NOMO-1 (cell line): ENCODE data around the gene SLC12A7.
"Not testable (repeated sequence)": the region's sequence is repeated elsewhere in the genome, so short reads cannot be mapped to it uniquely, and the experiment has no call there.

ENCODE experiments used
- DNase-seq, 2 experiments: peaks; one replicate each; lab custom pipeline; 2025; ENCODE audit not compliant: unreplicated experiment in 2 of 2; lab: John Stamatoyannopoulos, UW

SLC12A7 gene

GRCh38 chr5:1027631-1028441 is 84.0 kb downstream of the SLC12A7 start:
- DNase-seq: no peak

- DNase-seq: no peak
Observed at GRCh38 chr5:1026700-1027621, 84.9 kb downstream of the SLC12A7 start.

- not testable (repeated sequence) for DNase-seq
Observed at GRCh38 chr5:1021969-1022336, 89.9 kb downstream of the SLC12A7 start.

- DNase-seq: no peak
Observed at GRCh38 chr5:1021136-1021968, 90.5 kb downstream of the SLC12A7 start.

- DNase-seq: no peak
Observed at GRCh38 chr5:1020452-1020961, 91.4 kb downstream of the SLC12A7 start.

DNA sequence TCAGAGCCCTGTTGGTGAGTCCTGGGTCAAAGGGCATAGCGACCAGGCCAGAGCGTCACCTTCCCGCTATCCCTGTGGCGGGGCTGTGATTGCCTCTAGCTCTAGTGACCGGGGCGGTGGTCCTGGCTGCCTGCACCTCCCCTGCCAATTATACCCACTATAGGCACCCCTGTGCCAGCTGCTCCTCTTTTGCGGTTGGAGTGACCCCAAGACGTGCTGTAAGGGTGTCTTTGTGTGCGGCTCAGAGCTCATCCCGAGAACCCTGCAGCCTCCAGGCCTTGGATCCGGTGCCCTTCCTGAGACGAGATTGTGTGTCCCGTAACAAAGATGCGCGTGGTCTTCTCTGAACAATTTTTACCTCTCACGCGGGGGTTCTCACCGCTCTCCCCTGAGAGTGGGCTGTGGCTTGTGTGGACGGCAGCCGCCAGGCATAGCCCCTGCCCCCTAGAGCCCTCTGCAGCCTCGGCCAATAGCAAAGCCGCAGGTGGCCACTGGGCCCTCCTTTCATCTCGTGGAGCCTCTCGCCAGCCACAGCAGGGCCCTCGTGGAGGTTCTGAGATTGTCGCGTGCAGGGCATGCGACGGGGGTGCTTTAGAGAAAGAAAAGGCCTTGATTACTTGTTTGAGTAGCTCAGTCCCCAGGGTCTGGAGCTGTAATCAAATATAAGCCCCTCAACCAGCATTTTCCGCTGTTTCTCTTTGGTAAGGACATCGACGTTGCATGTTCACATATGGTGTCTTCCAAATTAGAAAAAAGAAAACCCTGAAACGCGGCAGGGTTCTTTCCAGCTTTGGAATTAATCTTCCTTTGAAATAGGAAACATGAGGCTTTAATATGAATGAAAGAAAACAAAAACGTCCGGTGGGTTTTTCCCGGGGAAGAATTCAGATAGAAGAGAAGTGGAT is 92.6 kb downstream of the SLC12A7 start:
- DNase-seq: no peak

- no peak for DNase-seq
Observed at GRCh38 chr5:1018596-1018995, 93.3 kb downstream of the SLC12A7 start.

DNA sequence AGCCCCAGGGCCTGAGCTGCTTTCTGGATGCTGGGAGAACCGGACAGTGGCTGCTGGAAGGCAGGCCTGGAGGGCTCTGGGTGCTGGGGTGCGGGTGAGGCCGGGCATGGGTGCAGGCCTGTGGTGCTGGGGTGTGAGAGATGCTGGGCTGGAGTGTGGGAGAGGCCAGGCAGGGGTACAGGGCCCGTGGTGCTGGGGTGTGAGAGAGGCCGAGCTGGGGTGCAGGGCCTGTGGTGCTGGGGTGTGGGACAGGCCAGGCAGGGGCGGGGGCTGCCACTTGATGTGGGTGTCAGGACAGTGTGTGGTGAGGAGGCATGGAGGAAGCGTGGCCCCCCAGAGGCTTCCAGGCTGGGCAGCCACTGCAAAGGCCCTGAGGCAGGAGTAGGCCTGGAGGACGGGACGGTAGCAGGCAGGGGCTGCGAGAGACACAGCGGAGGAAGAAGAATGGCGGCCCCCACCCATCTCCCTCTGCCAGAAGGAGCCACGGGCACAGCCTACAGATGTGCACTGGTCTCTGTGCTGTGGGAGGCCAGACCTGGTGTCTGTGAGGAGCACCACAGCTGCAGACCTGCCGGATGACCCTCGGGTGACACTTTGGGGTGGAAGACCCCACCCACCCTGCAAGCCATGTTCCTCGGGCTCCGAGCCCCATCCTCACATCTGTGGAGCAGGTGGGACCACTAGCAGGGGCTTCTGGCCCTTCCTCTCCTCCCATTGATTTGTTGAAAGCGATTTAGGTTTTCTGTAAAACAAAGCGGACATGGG is 94.0 kb downstream of the SLC12A7 start:
- no peak for DNase-seq

DNA sequence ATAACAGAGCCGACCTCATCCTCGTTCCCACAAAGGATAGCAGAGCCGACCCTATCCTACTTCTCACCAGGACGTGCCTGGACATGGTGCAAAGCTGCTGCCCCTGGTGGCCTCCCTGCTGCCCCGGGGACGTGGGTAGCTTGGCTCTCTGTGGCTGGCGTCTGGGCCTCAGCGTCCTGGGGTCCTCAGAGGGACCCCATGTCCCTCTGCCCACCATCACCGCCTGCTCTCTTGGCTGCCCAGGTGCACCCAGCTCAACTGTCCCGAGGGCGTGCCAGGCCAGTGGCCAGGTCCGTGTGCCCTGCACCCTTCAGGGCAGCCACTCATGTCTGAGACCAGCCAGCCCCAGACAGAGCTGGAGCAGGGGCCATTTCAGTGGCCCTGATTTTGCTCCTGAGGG is 94.8 kb downstream of the SLC12A7 start:
- DNase-seq: no peak

- DNase-seq: no peak
Observed at GRCh38 chr5:1016476-1016875, 95.4 kb downstream of the SLC12A7 start.

- no peak for DNase-seq
Observed at GRCh38 chr5:1016036-1016435, 95.8 kb downstream of the SLC12A7 start.

DNA sequence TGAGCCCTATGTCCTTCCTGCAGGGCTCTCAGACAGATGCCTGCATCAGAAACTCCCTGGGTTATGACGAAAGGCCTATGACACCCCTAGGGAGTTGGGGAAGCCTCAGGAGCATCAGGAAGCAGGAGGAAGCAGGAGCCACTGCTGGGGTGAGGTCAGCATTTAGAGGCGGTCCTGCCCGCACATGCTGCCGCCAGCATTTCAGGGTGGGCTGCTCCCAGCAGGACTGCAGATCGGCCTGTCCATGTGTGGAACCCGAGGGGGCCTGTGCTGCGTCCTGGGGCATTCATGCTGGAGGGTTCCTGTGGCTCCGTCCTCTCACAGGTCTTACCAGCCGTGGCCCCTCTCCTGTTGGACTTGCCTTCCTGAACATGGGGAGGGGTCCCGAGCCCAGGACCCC is 96.4 kb downstream of the SLC12A7 start:
- DNase-seq: no peak

DNA sequence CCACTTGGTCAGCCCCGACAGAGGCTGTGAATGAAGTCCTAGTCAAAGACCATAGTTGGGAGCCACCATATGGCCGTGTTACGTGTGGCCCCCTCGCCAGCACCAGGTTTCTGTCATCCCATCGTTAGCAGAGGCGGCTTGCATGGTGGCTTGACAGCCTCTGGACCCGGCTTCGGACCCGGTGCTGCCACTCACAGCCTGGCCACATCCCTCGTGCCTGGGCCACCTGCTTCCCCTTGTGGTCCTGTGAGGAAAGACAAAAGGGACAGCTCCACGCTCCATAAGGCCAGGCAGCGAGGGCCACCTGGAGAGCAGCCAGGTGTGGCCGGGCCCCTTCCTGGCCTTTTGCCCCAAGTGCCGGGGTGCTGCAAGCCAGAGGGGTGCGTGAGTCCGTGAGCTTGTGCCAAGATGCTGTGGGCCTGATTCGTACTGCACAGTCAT is 97.1 kb downstream of the SLC12A7 start:
- DNase-seq: no peak

GRCh38 chr5:1014346-1014745 is 97.5 kb downstream of the SLC12A7 start:
- DNase-seq: no peak

- no peak for DNase-seq
Observed at GRCh38 chr5:1013948-1014301, 97.9 kb downstream of the SLC12A7 start.

GRCh38 chr5:1013238-1013947 is 98.5 kb downstream of the SLC12A7 start:
- no peak for DNase-seq

- no peak for DNase-seq
Observed at GRCh38 chr5:1012900-1013237, 99.0 kb downstream of the SLC12A7 start.

DNA sequence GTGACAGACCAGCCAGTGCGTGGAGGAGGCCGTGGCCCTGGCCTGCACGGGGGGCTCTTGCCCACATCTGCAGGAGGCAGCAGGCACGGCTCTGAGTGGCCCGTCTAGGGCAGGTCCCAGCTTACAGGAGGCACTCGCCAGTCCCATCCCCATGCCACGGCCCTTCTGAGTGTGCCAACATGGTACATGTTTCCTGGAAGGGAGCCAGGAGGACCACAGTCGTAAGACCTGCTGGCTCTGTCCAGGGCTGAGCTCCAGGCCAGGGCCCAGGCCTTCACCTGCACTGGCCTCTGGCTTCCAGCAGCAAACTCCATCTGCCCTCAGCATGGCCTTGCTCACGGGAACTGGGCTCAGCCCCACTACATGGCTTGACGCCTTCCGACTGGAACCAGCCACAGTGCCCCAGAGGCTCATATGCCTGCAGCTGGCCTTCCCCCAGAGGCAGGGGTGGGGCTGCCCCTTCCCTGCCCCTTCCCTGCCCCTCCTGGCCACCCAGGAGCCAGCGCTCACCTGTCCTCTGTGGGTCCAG is 99.5 kb downstream of the SLC12A7 start:
- DNase-seq: no peak
